ENCODE measurements around the gene CKAP4.

Gene CKAP4

GRCh38 chr12:106247674-106248311, at the start of gene CKAP4:
Gene CKAP4 (minus strand): TSS chr12:106248020. CDS start chr12:106247851, 169 bp downstream.
- DNase-seq (ENCODE audit: low spot score), result peak; percentile 86
- in situ Hi-C loops (cut with MboI; ENCODE audit: low sequenced_read_pairs, unreplicated experiment), result no loop called here
- TF ChIP-seq CTCF (IDR thresholded peaks at IDR 0.05; ENCODE audit: borderline replicate concordance, control extremely low read depth, extremely low read depth, insufficient read depth, missing control alignments), result no peak

GRCh38 chr12:106297075-106297474, 49.3 kb upstream of the CKAP4 start:
- in situ Hi-C loops (cut with MboI; ENCODE audit: low sequenced_read_pairs, unreplicated experiment), result no loop called here
- no peak for DNase-seq (ENCODE audit: low spot score)
- TF ChIP-seq CTCF (IDR thresholded peaks at IDR 0.05; ENCODE audit: borderline replicate concordance, control extremely low read depth, extremely low read depth, insufficient read depth, missing control alignments), result no peak

GRCh38 chr12:106296179-106296877, 48.5 kb upstream of the CKAP4 start:
- TF ChIP-seq CTCF (IDR thresholded peaks at IDR 0.05; ENCODE audit: borderline replicate concordance, control extremely low read depth, extremely low read depth, insufficient read depth, missing control alignments), result no peak
- in situ Hi-C loops (cut with MboI; ENCODE audit: low sequenced_read_pairs, unreplicated experiment), result no loop called here

GRCh38 chr12:106292339-106292738, 44.5 kb upstream of the CKAP4 start:
- DNase-seq (ENCODE audit: low spot score), result no peak
- in situ Hi-C loops (cut with MboI; ENCODE audit: low sequenced_read_pairs, unreplicated experiment), result no loop called here

More at GRCh38 chr12:106296179-106296877, 48.5 kb upstream of the CKAP4 start:
- DNase-seq (ENCODE audit: low spot score), result no peak

GRCh38 chr12:106291342-106291741, 43.5 kb upstream of the CKAP4 start:
- no peak for DNase-seq (ENCODE audit: low spot score)
- in situ Hi-C loops (cut with MboI; ENCODE audit: low sequenced_read_pairs, unreplicated experiment), result no loop called here
- TF ChIP-seq CTCF (IDR thresholded peaks at IDR 0.05; ENCODE audit: borderline replicate concordance, control extremely low read depth, extremely low read depth, insufficient read depth, missing control alignments), result no peak

More at GRCh38 chr12:106292339-106292738, 44.5 kb upstream of the CKAP4 start:
- TF ChIP-seq CTCF (IDR thresholded peaks at IDR 0.05; ENCODE audit: borderline replicate concordance, control extremely low read depth, extremely low read depth, insufficient read depth, missing control alignments), result no peak

GRCh38 chr12:106290666-106291065, 42.8 kb upstream of the CKAP4 start:
- in situ Hi-C loops (cut with MboI; ENCODE audit: low sequenced_read_pairs, unreplicated experiment), result no loop called here
- no peak for TF ChIP-seq CTCF (IDR thresholded peaks at IDR 0.05; ENCODE audit: borderline replicate concordance, control extremely low read depth, extremely low read depth, insufficient read depth, missing control alignments)
- no peak for DNase-seq (ENCODE audit: low spot score)

Data from GM13976 (cell line).